ENCODE results near the gene PFKFB4.
"Not testable (repeated sequence)": the region's sequence is repeated elsewhere in the genome, so short reads cannot be mapped to it uniquely, and the experiment has no call there.

Gene PFKFB4

GRCh38 chr3:48532977-48533337, 23.6 kb downstream of the PFKFB4 start:
- no peak for DNase-seq (ENCODE audit: low spot score)

DNA sequence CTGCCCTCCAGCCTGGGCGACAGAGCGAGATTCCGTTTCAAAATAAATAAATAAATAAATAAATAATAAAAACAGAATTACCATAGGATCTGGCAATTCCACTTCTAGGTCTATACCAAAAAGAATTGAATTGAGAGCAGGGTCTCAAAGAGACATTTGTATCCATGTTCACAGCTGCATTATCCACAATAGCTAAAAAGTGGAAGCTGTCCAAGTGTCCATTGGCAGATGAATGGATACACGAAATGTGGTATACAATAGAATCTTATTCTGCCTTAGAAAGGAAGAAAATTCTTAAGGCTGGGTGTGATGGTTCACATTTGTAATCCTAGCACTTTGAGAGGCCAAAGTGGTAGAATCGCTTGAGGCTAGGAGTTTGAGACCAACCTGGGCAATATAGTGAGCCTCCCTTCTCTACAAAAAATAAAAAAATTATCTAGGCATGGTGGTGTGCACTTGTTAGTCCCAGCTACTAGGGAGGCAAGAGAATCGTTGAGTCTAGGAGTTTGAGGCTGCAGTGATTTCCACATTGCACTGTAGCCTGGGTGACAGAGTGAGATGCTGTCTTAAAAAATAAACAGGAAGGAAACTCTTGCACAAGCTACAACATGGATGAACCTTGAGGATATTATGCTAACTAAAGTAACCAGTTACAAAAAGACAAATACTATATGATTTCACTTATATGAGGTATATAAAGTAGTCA, 24.2 kb downstream of the PFKFB4 start:
- DNase-seq (ENCODE audit: low spot score), result no peak

DNA sequence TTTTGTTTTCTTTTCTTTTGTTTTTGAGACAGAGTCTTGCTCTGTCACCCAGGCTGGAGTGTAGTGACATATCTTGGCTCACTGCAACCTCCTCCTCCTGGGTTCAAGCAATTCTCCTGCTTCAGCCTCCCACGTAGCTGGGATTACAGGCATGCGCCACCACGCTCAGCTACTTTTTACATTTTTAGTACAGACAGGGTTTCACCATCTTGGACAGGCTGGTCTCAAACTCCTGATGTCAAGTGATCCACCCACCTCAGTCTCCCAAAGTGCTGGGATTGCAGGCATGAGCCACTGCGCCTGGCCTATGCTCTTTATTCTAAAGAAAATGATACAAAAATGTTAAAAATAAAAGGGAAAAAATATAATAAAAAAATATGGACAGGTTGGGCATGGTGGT, 25.9 kb downstream of the PFKFB4 start:
- not testable (repeated sequence) for DNase-seq (ENCODE audit: low spot score)

- DNase-seq (ENCODE audit: low spot score), result no peak
Measured at GRCh38 chr3:48528754-48529153, 27.8 kb downstream of the PFKFB4 start.

- no peak for DNase-seq (ENCODE audit: low spot score)
Measured at GRCh38 chr3:48528048-48528447, 28.6 kb downstream of the PFKFB4 start.

- DNase-seq (ENCODE audit: low spot score), result no peak
Measured at GRCh38 chr3:48524970-48525369, 31.6 kb downstream of the PFKFB4 start.

DNA sequence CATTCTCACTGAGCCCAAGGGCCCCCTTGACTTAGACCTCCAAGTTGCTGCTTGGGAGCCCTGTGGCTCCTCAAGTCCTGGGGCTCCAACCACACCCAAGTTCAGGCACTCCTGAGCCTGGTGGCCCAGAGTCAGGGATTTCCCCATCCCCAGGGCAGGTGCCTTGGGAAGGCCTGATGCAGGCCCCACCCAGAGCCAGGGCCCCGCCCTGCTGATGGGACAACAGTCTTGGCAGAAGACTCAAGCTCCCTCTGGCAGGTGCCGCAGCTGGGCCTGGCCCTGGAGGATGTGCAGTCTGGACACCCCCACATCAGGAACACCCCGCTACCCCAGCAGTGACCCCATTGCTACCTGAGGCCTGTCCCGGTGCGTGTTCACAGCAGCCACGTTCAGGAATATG, 35.0 kb downstream of the PFKFB4 start:
- DNase-seq (ENCODE audit: low spot score), result no peak

GRCh38 chr3:48519277-48519643, 37.3 kb downstream of the PFKFB4 start:
- DNase-seq (ENCODE audit: low spot score), result no peak

GRCh38 chr3:48518638-48519276, 37.8 kb downstream of the PFKFB4 start:
- DNase-seq (ENCODE audit: low spot score), result no peak

DNA sequence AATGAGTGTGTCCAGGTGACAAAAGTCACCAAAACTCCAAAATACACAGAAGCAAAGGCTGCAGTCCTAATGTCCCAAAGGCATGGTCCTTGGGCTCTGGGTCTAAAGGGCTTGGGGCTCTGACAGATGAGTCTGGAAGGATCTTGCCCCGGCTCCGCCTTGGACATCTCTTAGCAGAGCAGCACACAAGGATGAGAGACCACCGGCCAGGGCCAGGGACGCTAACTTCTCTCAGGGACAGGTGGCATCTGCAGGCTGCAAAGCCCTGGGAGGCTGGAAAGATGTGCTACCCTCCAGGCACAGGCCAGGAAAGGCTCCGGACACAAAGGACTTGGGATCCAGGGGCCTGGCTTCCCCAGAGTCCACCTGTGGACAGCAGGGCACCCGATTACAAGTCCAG, 38.5 kb downstream of the PFKFB4 start:
- DNase-seq (ENCODE audit: low spot score), result no peak

- DNase-seq (ENCODE audit: low spot score), result no peak
Measured at GRCh38 chr3:48516571-48516970, 40.0 kb downstream of the PFKFB4 start.

DNA sequence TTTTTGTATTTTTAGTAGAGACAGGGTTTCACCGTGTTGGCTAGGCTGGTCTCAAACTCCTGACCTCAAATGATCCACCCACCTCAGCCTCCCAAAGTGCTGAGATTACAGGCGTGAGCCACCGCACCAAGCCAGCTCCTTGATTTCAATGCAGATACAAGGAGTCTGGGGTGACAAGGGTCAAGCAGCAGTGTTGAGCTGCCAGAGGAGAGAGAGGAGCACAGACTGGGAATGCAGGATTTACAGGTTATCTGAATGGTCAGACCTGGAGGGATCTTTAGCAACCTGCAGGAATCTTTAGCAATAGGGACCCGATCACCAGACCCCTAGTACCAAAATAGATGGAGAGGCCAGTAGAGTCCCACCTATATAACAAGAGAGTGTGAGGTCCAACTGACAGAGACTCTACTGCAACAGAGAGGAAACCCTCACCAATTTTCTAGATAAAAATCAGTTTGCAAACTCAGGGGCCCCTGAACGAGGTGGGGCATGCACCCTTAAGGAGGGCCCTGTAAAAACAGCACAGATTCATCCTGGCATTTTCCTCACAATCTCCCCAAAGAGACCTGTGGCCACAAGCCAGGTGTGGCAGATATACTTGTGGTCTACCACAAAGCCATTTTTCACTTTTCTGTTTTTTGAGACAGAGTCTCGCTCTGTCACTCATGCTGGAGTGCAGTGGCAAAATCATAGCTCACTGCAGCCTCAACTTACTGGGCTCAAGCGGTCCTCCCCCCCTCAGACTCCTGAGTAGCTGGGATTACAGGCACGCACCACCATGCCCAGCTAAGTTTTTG, 42.0 kb downstream of the PFKFB4 start:
- no peak for DNase-seq (ENCODE audit: low spot score)

GRCh38 chr3:48511551-48511950, 45.1 kb downstream of the PFKFB4 start:
- no peak for DNase-seq (ENCODE audit: low spot score)

DNA sequence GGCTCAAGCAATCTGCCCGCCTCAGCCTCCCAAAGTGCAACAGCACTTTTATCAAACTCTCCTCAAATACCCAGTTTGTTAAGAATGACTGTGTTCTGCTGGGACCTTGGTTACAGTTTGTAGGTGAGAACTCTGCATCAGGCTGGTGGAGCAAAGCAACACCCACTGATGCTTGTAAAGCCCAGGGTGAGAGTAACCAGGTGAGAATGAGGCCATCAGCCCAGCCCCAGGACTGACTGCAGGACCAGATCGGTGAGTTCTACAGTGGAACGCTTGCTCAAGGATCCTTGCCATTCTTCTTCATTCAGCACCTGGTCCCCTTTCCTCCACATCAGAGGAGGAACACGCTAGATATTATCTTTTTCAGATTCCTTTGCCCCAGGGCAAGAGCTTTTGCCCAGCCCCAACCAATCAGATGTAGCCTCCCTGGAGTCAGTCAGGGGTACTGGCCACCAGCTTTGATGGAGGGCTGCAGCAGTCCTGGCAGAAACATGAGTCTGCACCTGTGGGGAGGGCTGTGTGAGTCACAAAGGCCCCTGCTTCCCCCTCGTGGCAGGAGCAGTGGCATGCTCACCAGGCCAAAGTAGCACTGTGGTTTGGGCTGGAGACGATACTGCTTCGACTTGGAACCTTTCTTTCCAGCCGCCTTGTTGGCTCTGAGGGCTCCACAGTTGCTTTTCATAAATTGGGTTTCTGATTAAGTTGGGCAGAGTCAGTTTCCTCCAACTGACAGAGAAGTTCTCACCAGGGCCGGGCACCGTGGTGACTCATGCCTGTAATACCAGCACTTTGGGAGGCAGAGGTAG, 49.1 kb downstream of the PFKFB4 start:
- peak; percentile 80 for DNase-seq (ENCODE audit: low spot score)

- DNase-seq (ENCODE audit: low spot score), result no peak
Measured at GRCh38 chr3:48505968-48506504, 50.6 kb downstream of the PFKFB4 start.

DNA sequence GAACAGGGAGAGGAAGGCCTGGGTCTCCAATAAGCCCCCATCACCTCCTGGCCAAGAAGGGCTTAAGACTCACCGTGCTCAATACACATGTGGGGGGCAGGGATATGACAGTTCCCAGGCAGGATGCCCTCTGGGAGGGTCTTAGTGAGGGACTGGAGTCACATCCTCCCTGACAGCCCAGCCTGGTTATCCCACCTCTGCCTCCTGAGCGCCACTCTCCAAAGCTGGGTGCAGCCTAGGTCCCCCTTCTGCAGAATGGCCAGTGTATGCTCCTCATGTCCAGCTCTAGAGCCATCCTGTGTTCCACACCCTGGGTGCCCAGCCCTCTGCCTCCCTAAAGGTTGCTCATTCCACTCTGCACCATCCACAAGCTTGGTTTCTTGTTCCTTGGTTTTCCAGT, 51.5 kb downstream of the PFKFB4 start:
- no peak for DNase-seq (ENCODE audit: low spot score)

DNA sequence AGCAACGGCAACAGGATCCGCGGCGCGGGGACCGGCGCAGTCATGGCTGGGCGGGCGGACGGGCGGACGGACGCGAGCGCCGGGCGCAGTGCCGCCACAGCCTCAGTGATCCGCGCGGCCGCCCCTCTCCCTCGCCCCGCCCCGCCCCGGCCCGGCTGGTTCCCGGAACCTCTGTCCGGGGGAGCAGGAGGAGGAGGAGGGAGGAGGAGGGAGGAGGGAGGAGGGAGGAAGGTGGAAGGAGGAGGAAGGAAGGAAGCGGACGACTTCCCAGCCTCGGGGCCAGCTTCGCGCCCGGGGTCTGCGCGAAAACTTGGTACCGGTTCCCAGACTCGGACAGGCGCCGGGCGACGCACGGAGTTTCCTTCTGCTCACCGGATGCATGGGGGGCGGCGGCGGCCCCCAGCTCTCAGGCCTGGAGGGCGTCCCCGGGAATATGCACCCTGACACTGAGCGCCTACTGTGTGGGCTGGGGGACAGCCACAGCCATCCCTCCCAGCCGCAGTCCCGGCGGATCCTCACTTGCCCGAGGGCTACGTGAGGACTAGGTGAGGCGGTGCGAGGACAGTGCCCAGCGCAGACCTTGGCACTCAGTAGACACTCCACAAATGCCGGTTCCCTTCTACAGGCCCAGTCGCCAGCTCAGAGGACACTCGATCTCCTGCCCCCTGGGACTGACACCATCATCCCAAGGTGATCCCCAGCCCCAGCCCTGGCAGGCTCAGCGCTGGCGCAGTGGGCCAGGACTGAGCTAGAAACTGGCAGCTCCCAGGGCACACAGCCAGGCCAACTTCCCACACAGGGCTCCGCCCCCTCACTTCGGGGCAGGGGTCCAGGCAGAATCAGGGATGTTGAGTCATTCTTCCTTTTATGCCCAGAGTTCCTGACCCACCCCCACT, 52.3 kb downstream of the PFKFB4 start, which contains the start of gene SHISA5:
Gene SHISA5 (minus strand): TSS at position 124 of the 896 bp plus-strand sequence. CDS start 80 bp downstream, at position 44.
- DNase-seq (ENCODE audit: low spot score), result peak; percentile 24

- DNase-seq (ENCODE audit: low spot score), result no peak
Measured at GRCh38 chr3:48503401-48504050, 53.1 kb downstream of the PFKFB4 start.

GRCh38 chr3:48502728-48503168, 53.9 kb downstream of the PFKFB4 start:
- DNase-seq (ENCODE audit: low spot score), result no peak

- no peak for DNase-seq (ENCODE audit: low spot score)
Measured at GRCh38 chr3:48502121-48502520, 54.5 kb downstream of the PFKFB4 start.

Measured in SK-N-DZ (cell line).